Spleen (tissue), 7 donors: Measurements from ENCODE around the gene PTRH1.

Experiments used
- CTCF ChIP-seq, 11 experiments: fragments of 200-600 bp in 7 of 11; fragments of 450-650 bp in 4 of 11; sonication (generic) in 4 of 11; IDR thresholded peaks in 8 of 11; conservative IDR thresholded peaks in 3 of 11; 1 replicate in 7 of 11; 2 replicates in 4 of 11; pipeline versions ENCODE4 v1.4.0 to v1.8.0; 2016 to 2021; ENCODE audit warnings: antibody characterized with exemption in 11 of 11, inconsistent platforms in 4 of 11, mild to moderate bottlenecking in 1 of 11
- POLR2A ChIP-seq, 3 donors: fragments of 450-650 bp; IDR thresholded peaks; one replicate each; pipeline ENCODE4 v1.5.1; 2017; ENCODE audit warnings: antibody characterized with exemption in 3 of 3, mild to moderate bottlenecking in 1 of 3
- donor health status: DM: no; HTN: no; CAD: no; lungs with moderate emphysema.
- donor health status: DM: no; HTN: no; CAD: no.
- donor health status: DM: no; HTN: no; CAD: no.

GRCh38 chr9:127721391-127721821 lies 5.9 kb upstream of the PTRH1 start:
- TF ChIP-seq CTCF (IDR thresholded peaks at IDR 0.05 in 8 of 11, conservative IDR thresholded peaks at IDR 0.05 in 3 of 11) (no peak), POLR2A (IDR thresholded peaks at IDR 0.05) (no peak)
